Endothelial cell of umbilical vein (primary cell): ENCODE data around the gene PTPN5. TPM values are rescaled to one million over a fixed set of nuclear protein-coding genes. Genes with fewer than 3 reads are reported as not detected.

ENCODE experiments used
- BruUV-seq: library from RNA; stranded (reverse); fragments of 400-500 nt; replicated peaks from 2 replicates; lab custom pipeline; 2021; lab: Mats Ljungman, UMichigan
- CTCF ChIA-PET: fragments of 300-600, 350-600 bp; sonication (Branson Sonifier 250); formaldehyde crosslinking; loops from one replicate; lab custom pipeline; 2021; ENCODE audit warnings: antibody characterized with exemption, inconsistent platforms; lab: Charles Lee
- POLR2A ChIA-PET: fragments of 300-600, 350-600 bp; sonication (Branson Sonifier 250); formaldehyde crosslinking; loops from one replicate; lab custom pipeline; 2021; ENCODE audit warnings: antibody characterized with exemption, inconsistent platforms; lab: Charles Lee
- DNase-seq: peaks from one replicate; pipeline ENCODE4 v3.0.0-alpha.2; 2011; ENCODE audit warnings: low read depth, low spot score
- FAIRE-seq: peaks from 2 replicates; lab custom pipeline; 2011; peaks lifted over from hg19 to GRCh38; lab: Jason Lieb, UNC
- H2AFZ ChIP-seq: 2 replicates; pipeline ENCODE4 v1.6.0; 2012; ENCODE audit warnings: low read depth, low read length, control low read depth, inconsistent platforms
- H3K27ac ChIP-seq: 2 replicates; pipeline ENCODE4 v1.5.1; 2011; ENCODE audit warnings: low read depth, mild to moderate bottlenecking, control low read depth, low read length, moderate library complexity; ENCODE audit not compliant: insufficient read depth
- H3K27me3 ChIP-seq, 2 experiments: 2 replicates each; pipeline versions ENCODE4 v1.6.0 to v1.6.1; 2011; ENCODE audit warnings: low read length in 2 of 2, mixed read lengths in 1 of 2; ENCODE audit not compliant: control insufficient read depth in 2 of 2, insufficient read depth in 2 of 2
- H3K36me3 ChIP-seq, 2 experiments: 2 replicates in 1 of 2; 3 replicates in 1 of 2; pipeline ENCODE4 v1.5.1; 2011; ENCODE audit warnings: low read length in 2 of 2, mild to moderate bottlenecking in 1 of 2, moderate library complexity in 1 of 2; ENCODE audit not compliant: control insufficient read depth in 2 of 2, insufficient read depth in 2 of 2; ENCODE audit errors: extremely low read depth in 1 of 2
- H3K4me1 ChIP-seq: 3 replicates; pipeline ENCODE4 v1.5.1; 2011; ENCODE audit warnings: mild to moderate bottlenecking, low read length; ENCODE audit not compliant: control insufficient read depth, insufficient read depth; ENCODE audit errors: extremely low read depth
- H3K4me2 ChIP-seq: 2 replicates; pipeline ENCODE4 v1.6.1; 2011; ENCODE audit warnings: low read length, control low read depth, mixed read lengths; ENCODE audit not compliant: insufficient read depth
- H3K4me3 ChIP-seq, 3 experiments: fragments of 200-600 bp in 1 of 3; sonication (generic), shearing (Covaris generic) in 1 of 3; replicated peaks in 1 of 3; 2 replicates each; pipeline ENCODE4 v1.5.1; 2011 to 2016; ENCODE audit warnings: control low read depth in 3 of 3, low read length in 3 of 3, mild to moderate bottlenecking in 2 of 3, inconsistent platforms in 1 of 3, low read depth in 1 of 3, moderate library complexity in 1 of 3; ENCODE audit not compliant: insufficient read depth in 1 of 3
- H3K79me2 ChIP-seq: 2 replicates; pipeline ENCODE4 v1.6.0; 2012; ENCODE audit warnings: low read length, inconsistent platforms; ENCODE audit not compliant: control insufficient read depth, insufficient read depth
- H3K9ac ChIP-seq: replicated peaks from 2 replicates; pipeline ENCODE3; 2011; ENCODE audit warnings: low read length, control low read depth; ENCODE audit not compliant: insufficient read depth; ENCODE audit errors: extremely low read depth
- H3K9me1 ChIP-seq: replicated peaks from 3 replicates; pipeline ENCODE4 v1.6.0; 2011; ENCODE audit warnings: mild to moderate bottlenecking, low read length; ENCODE audit not compliant: control insufficient read depth, insufficient read depth; ENCODE audit errors: extremely low read depth
- H3K9me3 ChIP-seq: replicated peaks from 2 replicates; pipeline ENCODE4 v1.5.1; 2012; ENCODE audit warnings: low read length, inconsistent platforms; ENCODE audit not compliant: control insufficient read depth, insufficient read depth
- H4K20me1 ChIP-seq: replicated peaks from 2 replicates; pipeline ENCODE3; 2011; ENCODE audit warnings: mild to moderate bottlenecking, low read length; ENCODE audit not compliant: control insufficient read depth, insufficient read depth; ENCODE audit errors: extremely low read depth
- EZH2 ChIP-seq: IDR thresholded peaks from 2 replicates; pipeline ENCODE4 v1.6.1; 2012; ENCODE audit warnings: borderline replicate concordance, low read depth, mild to moderate bottlenecking, moderate library complexity, low read length, inconsistent platforms; ENCODE audit not compliant: severe bottlenecking
- FOS ChIP-seq: IDR thresholded peaks from 2 replicates; pipeline ENCODE4 v1.6.1; 2011; ENCODE audit warnings: mild to moderate bottlenecking, low read length, moderate library complexity, borderline replicate concordance; ENCODE audit not compliant: insufficient read depth
- GATA2 ChIP-seq: IDR thresholded peaks from 2 replicates; pipeline ENCODE4 v1.7.0; 2011; ENCODE audit warnings: low read depth, mild to moderate bottlenecking, moderate library complexity, mixed read lengths, low read length; ENCODE audit not compliant: insufficient read length, insufficient read depth
- JUN ChIP-seq: IDR thresholded peaks from 2 replicates; pipeline ENCODE4 v1.6.1; 2011; ENCODE audit warnings: borderline replicate concordance, low read depth; ENCODE audit not compliant: insufficient read length, insufficient read depth
- MYC ChIP-seq: IDR thresholded peaks from one replicate; pipeline ENCODE4 v1.6.1; 2011; ENCODE audit warnings: mild to moderate bottlenecking, low read depth, low read length
- POLR2A ChIP-seq: IDR thresholded peaks from 2 replicates; pipeline ENCODE4 v1.6.1; 2012; ENCODE audit warnings: low read depth, mild to moderate bottlenecking, control low read depth, low read length
- POLR2AphosphoS5 ChIP-seq: IDR thresholded peaks from 2 replicates; pipeline ENCODE4 v1.6.1; 2012; ENCODE audit warnings: low read depth, mild to moderate bottlenecking, control low read depth, low read length, moderate library complexity; ENCODE audit not compliant: insufficient read depth
- dilution Hi-C: fragments of 300-500 bp; cut with MboI; formaldehyde crosslinking; loops from one replicate; pipeline ENCODE4 v1.15.0; 2019; ENCODE audit warnings: low sequenced_read_pairs; ENCODE audit not compliant: extremely low pct_ligation_motif_present
- intact Hi-C: fragments of 100-400 bp; cut with micrococcal nuclease; formaldehyde crosslinking; loops from one replicate; pipeline ENCODE4 v1.10.0; 2022
- polyA plus RNA-seq, 4 experiments: library from polyadenylated mRNA; depleted of rRNA in 3 of 4; stranded (reverse) in 3 of 4; unstranded in 1 of 4; fragments of >200 nt; gene quantifications; 2 replicates each; pipeline versions ENCODE4 v1.2.1 to v1.2.3, GENCODE V29; 2011 to 2012; ENCODE audit warnings: missing spikeins in 1 of 4
- total RNA-seq: library from RNA; stranded (reverse); gene quantifications from 2 replicates; pipeline ENCODE4 v1.2.3, GENCODE V29; 2021
- TF ChIP-seq, protein P1 (sequence below), 2 donors: IDR thresholded peaks; 1 replicate in 1 of 2; 2 replicates in 1 of 2; pipeline ENCODE4 v1.5.1; 2011; ENCODE audit warnings: low read length in 2 of 2, mild to moderate bottlenecking in 2 of 2, moderate library complexity in 2 of 2, control low read depth in 1 of 2, inconsistent platforms in 1 of 2, low read depth in 1 of 2; ENCODE audit not compliant: insufficient read depth in 1 of 2; ENCODE audit errors: extremely low read depth in 1 of 2
- TF ChIP-seq, protein P2 (sequence below): IDR thresholded peaks from 2 replicates; pipeline ENCODE4 v1.6.1; 2011; ENCODE audit not compliant: insufficient read depth, insufficient read length

Gene PTPN5
- total and polyA plus RNA-seq, 2 donors (not counting 3 experiments of a cell fraction or from before 2014, with no cell fraction given): not detected

DNA sequence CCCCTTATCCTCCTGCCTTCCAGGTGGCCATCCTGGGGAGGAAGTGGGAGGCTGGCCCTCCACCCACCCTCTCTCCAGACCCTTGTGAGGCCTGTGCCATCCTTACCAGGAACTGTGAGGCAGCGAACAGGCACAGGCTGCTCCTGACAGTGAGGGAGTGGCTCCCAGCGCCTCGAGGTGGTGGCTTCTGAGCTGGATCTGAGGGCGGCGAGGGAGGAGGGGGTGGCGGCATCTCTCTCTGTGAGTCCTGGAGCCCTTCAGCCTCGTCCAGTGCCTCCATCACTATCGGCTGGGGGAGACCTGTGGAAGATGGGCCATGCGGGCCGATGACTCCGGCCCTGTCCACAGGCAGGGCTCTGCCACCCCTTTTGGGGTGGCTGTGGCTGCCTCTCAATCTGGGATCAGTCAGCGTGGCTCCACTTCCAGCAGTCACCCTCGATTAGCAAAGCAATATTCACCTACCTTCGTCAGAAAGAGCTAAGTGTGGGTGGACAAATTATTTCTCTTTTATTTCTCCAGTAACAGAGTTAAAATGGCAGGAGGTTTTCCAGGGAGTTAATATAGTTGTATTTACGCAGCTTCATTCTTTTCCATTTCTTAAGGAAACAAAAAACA, 47.6 kb downstream of the PTPN5 start:
- TF ChIP-seq EZH2: no peak
- no peak for TF ChIP-seq FOS
- TF ChIP-seq, protein P1, sequence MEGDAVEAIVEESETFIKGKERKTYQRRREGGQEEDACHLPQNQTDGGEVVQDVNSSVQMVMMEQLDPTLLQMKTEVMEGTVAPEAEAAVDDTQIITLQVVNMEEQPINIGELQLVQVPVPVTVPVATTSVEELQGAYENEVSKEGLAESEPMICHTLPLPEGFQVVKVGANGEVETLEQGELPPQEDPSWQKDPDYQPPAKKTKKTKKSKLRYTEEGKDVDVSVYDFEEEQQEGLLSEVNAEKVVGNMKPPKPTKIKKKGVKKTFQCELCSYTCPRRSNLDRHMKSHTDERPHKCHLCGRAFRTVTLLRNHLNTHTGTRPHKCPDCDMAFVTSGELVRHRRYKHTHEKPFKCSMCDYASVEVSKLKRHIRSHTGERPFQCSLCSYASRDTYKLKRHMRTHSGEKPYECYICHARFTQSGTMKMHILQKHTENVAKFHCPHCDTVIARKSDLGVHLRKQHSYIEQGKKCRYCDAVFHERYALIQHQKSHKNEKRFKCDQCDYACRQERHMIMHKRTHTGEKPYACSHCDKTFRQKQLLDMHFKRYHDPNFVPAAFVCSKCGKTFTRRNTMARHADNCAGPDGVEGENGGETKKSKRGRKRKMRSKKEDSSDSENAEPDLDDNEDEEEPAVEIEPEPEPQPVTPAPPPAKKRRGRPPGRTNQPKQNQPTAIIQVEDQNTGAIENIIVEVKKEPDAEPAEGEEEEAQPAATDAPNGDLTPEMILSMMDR (IDR thresholded peaks at IDR 0.05; ENCODE audit: extremely low read depth in 1 of 2, insufficient read depth in 1 of 2, low read depth in 1 of 2, low read length in 2 of 2): no peak
- TF ChIP-seq JUN: no peak
- no peak for TF ChIP-seq GATA2
- no peak for TF ChIP-seq POLR2AphosphoS5
- no peak for TF ChIP-seq POLR2A
- TF ChIP-seq, protein P2, sequence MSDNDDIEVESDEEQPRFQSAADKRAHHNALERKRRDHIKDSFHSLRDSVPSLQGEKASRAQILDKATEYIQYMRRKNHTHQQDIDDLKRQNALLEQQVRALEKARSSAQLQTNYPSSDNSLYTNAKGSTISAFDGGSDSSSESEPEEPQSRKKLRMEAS: no peak
- TF ChIP-seq MYC: no peak
- DNase-seq (no peak), FAIRE-seq (no peak)
- dilution Hi-C loops: no loop called here
- Histone ChIP-seq H3K79me2 (no peaks in the 10 kb centered on the region), H3K27ac (no peak overlapping the region), H3K9me1 (no peaks in the 10 kb centered on the region), H3K27me3 (no peaks in the 10 kb centered on the region), H4K20me1 (no peaks in the 10 kb centered on the region), H2AFZ (no peak overlapping the region), H3K4me1 (no peaks in the 10 kb centered on the region), H3K4me3 (no peak overlapping the region), H3K36me3 (no peaks in the 10 kb centered on the region), H3K9me3 (no peaks in the 10 kb centered on the region), H3K9ac (no peak overlapping the region), H3K4me2 (no peak overlapping the region)
- POLR2A ChIA-PET: no interaction called here
- CTCF ChIA-PET: interaction anchor here (1.8 to 5.5 kb wide), 4 partner anchors 13 to 22 kb away, joined by 5 to 43 read pairs (median 10); no protein-coding TSS in a partner anchor
- intact Hi-C loops: no loop called here
- BruUV-seq: no TSS peak
